Activated CD4-positive, alpha-beta T cell treated with anti-CD3 and anti-CD28 coated beads for 4 hours (primary cell): ENCODE data around the gene PHACTR1.
"Not testable (repeated sequence)": the region's sequence is repeated elsewhere in the genome, so short reads cannot be mapped to it uniquely, and the experiment has no call there.

Experiments used
- DNase-seq, 2 donors: peaks; one replicate each; pipeline ENCODE4 v3.0.0-alpha.2; 2020

Gene PHACTR1

GRCh38 chr6:13300643-13301590 is 584.4 kb downstream of the PHACTR1 start:
- DNase-seq: no peak

- DNase-seq: no peak
Measured at GRCh38 chr6:13302291-13302690, 585.7 kb downstream of the PHACTR1 start.

GRCh38 chr6:13302751-13303667 is 586.4 kb downstream of the PHACTR1 start:
- peak; percentile 30 to 36 for DNase-seq

GRCh38 chr6:13303668-13304017 is 587.1 kb downstream of the PHACTR1 start:
- DNase-seq: no peak

DNA sequence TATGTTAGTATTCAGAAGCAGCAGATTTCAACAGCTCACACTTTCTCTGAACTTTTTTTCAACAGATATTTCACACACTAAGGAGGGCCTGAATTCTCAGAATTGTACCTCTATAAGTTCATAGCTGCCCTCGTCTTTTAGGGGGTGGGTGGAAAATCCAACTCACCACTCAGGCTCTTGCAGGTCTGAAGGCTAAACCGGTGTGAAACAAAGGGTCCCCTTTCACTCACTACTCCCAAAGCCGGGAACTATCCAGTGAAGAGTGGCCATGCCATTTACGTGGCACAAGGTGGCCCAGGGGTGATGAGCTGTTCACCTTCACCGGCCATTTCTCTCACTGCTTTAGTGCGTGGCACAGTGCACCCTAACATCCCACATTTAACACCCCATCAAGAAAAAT is 587.5 kb downstream of the PHACTR1 start:
- DNase-seq: no peak

DNA sequence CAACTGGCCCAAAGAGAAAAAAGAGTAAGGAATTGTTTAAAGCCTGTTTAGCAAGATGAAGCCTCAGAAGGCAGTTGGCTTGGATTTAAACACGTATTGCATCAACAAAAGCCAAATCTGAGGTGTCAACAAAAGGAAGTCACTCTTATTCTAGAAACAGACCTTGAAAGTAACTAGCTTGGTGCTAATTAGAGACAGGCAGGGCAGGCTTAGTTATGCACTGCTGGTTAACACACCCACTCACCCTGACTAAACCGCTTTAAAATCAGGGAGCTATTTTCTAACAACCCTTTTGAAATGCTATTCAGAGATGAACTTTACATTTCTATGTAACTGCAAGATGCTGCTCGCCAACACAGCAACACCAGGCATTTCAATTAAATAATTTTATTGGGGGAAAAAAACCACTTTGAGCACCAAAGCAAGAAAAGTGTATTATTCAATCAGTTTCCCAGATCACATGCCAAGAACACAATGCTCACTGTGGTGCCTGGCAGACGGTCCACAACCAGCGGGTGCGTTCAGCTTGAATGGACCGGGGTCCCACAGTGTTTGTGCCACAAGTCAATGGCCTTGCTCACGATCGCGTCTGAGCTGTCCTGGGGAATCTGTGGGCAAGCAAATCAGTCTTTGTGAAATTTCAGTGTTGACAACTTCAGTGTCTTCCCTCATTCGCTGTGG is 588.2 kb downstream of the PHACTR1 start:
- no peak for DNase-seq

DNA sequence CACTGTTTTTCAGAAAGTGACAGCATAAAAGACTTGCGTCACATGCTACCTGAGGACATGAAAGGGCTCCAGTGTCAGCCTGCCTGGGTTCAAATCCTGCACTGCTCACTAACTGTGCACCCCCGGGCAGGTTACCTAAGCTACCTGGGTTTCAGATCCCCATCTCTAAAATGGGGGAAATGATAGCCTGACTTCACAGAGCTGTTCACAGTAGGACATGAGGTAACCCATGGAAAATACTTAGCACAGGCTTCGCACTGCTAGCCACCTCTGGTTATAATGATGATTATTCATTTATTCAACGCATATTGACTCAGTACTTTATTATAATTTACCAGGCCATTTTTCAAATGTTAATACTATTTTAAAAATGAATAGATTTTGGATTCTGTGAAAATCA is 588.7 kb downstream of the PHACTR1 start:
- no peak for DNase-seq

DNA sequence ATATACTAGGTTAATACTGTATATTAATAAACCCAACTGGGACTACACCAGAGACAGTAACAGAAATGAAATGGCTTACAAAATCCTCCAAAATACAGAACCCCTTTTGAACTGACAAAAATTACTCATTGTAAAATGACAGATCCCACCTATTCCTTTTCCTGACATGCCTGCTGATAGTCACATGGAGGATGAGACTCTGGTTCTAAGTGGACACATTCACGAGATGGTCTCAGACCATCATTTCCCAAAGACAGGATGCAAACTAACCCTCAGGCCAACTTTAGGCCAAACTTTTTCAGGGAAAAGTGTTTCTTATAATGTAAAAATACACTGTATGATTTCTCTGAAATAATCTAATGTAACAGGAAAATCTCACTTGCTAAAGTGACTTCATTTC is 589.2 kb downstream of the PHACTR1 start:
- DNase-seq: no peak

DNA sequence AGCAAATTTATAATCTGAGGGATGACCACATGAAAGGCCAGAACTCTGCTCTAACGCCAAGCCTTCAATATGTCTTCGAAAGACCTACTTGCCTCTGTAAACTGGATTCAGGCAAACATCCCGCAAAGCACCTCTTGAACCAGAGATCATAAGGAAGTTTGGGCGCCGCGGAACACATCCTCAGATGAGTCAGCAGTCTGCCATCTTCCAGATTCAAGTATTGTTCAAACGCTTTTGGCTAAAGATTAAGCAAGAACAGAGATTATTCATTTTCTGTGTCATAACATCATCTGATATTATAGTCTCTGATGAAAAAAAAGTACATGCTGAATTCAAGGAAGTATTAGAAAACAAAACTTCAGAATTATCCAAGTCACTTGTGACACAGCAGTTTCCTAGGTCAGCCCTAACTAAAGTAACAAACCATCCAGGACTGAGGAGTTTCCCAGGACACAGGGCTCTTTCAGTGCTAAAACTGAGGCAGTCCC is 591.0 kb downstream of the PHACTR1 start:
- DNase-seq: no peak

DNA sequence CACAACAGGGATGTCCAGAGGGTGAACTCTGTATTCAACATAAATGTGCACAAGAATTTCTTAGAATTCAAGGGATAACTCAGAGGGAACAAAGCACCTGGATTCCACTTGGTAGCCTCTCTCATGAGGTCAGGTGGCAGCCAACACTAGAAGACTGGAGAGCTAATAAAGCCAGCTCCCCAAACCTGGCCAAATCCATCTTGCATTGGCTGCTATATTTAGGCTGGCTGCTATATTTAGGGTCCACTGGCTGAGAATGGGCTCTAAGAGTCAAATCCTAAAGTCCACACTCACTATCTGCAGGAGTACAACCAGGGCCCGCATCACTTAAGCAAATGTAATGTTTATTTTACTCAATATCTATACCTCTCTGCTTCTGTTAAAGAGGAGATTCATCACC is 591.8 kb downstream of the PHACTR1 start:
- DNase-seq: no peak

DNA sequence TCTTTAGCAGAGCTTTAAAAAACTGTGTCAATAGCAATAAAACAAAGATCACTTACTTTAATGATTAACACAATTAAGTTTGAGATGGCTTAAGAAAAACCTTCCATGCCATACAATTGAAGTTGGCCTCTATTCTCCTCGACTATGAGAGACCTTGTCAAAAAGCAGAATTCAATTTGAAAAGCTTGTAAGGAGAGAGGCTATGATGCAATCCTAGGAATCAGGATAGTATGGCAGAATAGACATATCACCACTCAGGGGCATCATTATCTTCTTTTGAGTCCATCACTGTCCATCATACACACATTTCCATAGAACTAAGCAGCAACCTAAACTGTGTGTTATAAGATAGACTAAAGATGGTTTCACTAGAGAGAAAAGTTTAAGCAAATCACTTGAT is 594.6 kb downstream of the PHACTR1 start:
- no peak for DNase-seq

GRCh38 chr6:13314806-13315205 is 598.2 kb downstream of the PHACTR1 start:
- no peak for DNase-seq

GRCh38 chr6:13315896-13316295 is 599.3 kb downstream of the PHACTR1 start:
- no peak for DNase-seq

- no peak for DNase-seq
Measured at GRCh38 chr6:13318821-13319220, 602.3 kb downstream of the PHACTR1 start.

DNA sequence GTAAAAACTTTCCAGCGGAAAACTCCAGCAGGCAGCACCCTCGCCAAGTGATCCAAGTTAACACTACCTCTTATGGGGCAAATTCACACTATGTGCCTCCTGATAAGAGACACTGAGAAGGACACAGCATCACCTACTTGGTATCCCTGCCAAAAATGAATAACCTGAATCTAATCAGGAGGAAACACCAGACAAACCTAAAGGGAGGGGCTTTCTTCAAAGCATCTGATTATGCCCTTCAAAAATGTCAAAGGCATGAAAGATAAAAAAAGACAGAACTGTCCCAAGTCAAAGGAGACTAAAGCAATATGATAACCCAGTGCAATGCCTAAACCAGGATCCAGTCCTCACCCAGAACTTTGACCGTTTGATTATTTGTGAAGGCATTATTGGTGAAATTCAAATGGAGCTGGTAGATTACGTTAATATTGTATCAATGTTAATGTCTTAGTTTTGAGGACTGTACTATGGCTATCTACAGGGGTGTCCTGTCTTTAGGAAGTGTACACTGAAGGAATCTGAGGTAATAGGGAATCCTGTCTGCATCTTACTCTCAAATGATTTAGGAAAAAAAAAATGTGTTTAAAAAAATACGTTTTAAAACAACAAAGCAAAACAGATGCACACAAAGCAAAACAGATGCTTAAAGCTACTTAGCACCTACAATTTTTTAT is 603.5 kb downstream of the PHACTR1 start:
- DNase-seq: no peak

DNA sequence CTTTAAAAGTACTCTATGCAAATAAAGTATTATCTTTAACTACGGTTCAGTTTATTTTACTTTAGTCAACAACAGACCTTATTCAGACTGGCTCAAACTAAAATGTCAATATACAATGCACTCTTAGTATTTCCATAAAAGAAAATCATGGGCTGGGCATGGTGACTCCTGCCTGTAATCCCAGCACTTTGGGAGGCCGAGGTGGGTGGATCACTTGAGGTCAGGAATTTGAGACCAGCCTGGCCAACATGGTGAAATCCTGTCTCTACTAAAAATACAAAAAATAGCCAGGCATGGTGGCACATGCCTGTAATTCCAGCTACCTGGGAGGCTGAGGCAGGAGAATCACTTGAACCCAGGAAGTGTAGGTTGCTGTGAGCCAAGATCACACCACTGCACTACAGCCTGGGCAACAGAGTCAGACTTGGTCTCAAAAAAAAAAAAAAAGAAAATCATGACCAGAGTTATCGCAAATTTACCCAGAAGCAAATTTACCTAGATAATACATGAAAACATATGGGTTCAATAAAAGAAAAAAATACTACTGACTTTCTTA is 609.5 kb downstream of the PHACTR1 start:
- DNase-seq: not testable (repeated sequence)

DNA sequence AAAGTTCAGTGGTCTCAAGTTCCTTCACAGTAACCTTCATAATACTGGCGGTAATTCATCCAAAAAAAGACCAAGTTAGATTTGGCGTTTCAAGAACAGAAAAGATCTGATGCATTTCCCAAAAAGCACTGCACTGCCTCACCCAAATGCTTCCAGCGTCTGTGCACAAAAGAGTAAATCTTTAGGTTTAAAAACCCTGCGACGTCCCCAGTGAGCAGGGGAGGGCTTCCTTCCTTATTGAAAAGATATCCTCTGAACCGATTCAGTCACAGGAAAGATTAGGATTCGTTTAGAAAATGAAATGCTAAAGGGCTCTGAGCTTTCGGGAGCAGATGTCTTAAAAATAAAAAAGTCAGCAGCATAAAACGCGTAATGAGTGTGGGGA is 611.1 kb downstream of the PHACTR1 start:
- no peak for DNase-seq

- peak; percentile 89 for DNase-seq
Measured at GRCh38 chr6:13328076-13328874, 611.7 kb downstream of the PHACTR1 start, which contains the start of gene TBC1D7. TBC1D7 (minus strand) TSS chr6:13328537; CDS start chr6:13326898, 1,639 bp downstream.

DNA sequence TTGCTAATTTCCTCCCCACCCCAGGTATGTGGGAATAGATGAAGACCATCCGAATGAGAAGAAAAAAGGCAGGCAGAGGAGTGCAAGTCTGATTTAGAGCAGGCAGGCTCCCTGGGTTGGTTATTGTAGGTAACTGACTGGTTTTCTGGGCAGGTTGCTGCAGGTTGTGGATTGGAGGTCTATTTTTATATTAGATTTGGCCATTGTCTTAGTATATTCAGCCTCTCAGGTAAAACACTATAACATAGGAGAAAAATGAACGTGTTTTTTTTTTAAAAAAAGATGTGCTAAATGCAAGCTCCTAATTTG is 612.3 kb downstream of the PHACTR1 start:
- no peak for DNase-seq

GRCh38 chr6:13331516-13332348 is 615.2 kb downstream of the PHACTR1 start:
- no peak for DNase-seq
